GM23248 (cell line): ENCODE measurements around the gene VPS37B. TPM values are rescaled to one million over a fixed set of nuclear protein-coding genes. Genes with fewer than 3 reads are reported as not detected.

Source experiments
- DNase-seq: peaks from one replicate; pipeline ENCODE4 v3.0.0-alpha.2; 2015
- H2AFZ ChIP-seq: fragments of 200-600 bp; sonication (generic); 2 replicates; pipeline ENCODE4 v1.6.1; 2016; ENCODE audit warnings: antibody characterized with exemption
- H3F3A ChIP-seq: fragments of 200-600 bp; sonication (generic); 2 replicates; pipeline ENCODE4 v1.6.1; 2016; ENCODE audit warnings: mild to moderate bottlenecking, antibody characterized with exemption, mixed run types; ENCODE audit not compliant: insufficient read depth
- H3K27ac ChIP-seq: fragments of 200-600 bp; sonication (generic); 2 replicates; pipeline ENCODE4 v1.5.1; 2016; ENCODE audit warnings: mild to moderate bottlenecking
- H3K27me3 ChIP-seq: fragments of 200-600 bp; sonication (generic); replicated peaks from 2 replicates; pipeline ENCODE4 v1.6.1; 2016; ENCODE audit warnings: mild to moderate bottlenecking; ENCODE audit not compliant: insufficient read depth
- H3K36me3 ChIP-seq: fragments of 200-600 bp; sonication (generic); 2 replicates; pipeline ENCODE4 v1.6.1; 2016; ENCODE audit warnings: low read depth, mild to moderate bottlenecking
- H3K4me1 ChIP-seq: fragments of 200-600 bp; sonication (generic); 2 replicates; pipeline ENCODE4 v1.6.1; 2016; ENCODE audit warnings: mild to moderate bottlenecking; ENCODE audit not compliant: insufficient read depth
- H3K4me2 ChIP-seq: fragments of 200-600 bp; sonication (generic); one replicate; pipeline ENCODE4 v1.6.1; 2016; ENCODE audit warnings: mild to moderate bottlenecking; ENCODE audit not compliant: unreplicated experiment
- H3K4me3 ChIP-seq: fragments of 200-600 bp; sonication (generic); 2 replicates; pipeline ENCODE4 v1.5.1; 2016; ENCODE audit warnings: mild to moderate bottlenecking
- H3K79me2 ChIP-seq: fragments of 200-600 bp; sonication (generic); 2 replicates; pipeline ENCODE4 v1.6.1; 2016; ENCODE audit warnings: mild to moderate bottlenecking; ENCODE audit not compliant: insufficient read depth
- H3K9ac ChIP-seq: fragments of 200-600 bp; sonication (generic); 2 replicates; pipeline ENCODE4 v1.6.1; 2016; ENCODE audit warnings: mild to moderate bottlenecking
- H3K9me2 ChIP-seq: fragments of 200-600 bp; sonication (generic); 2 replicates; pipeline ENCODE4 v1.6.1; 2016; ENCODE audit warnings: mixed run types, mild to moderate bottlenecking, moderate library complexity; ENCODE audit not compliant: insufficient read depth
- H3K9me3 ChIP-seq: fragments of 200-600 bp; sonication (generic); one replicate; pipeline ENCODE4 v1.6.1; 2017; ENCODE audit warnings: low read depth
- H4K20me1 ChIP-seq: fragments of 200-600 bp; sonication (generic); 2 replicates; pipeline ENCODE4 v1.6.0; 2016; ENCODE audit not compliant: insufficient read depth
- EZH2 ChIP-seq: fragments of 200-600 bp; sonication (generic); IDR thresholded peaks from 2 replicates; pipeline ENCODE4 v1.6.1; 2018; ENCODE audit warnings: antibody characterized with exemption, mild to moderate bottlenecking; ENCODE audit not compliant: insufficient read depth, poor library complexity, severe bottlenecking
- EZH2phosphoT487 ChIP-seq: fragments of 200-600 bp; sonication (generic); IDR thresholded peaks from 2 replicates; pipeline ENCODE4 v1.6.1; 2018; ENCODE audit warnings: antibody characterized with exemption, moderate library complexity, mild to moderate bottlenecking, low read depth; ENCODE audit not compliant: insufficient read depth
- WGBS, 2 experiments: methylation state at CpG; one replicate each; pipeline ENCODE4 v1.1.6; 2015 to 2017; ENCODE audit warnings: low lambda C conversion rate in 2 of 2, low coverage in 1 of 2; ENCODE audit errors: missing lambda C conversion rate in 2 of 2; 5-methylcytosine and 5-hydroxymethylcytosine counted together
- in situ Hi-C: fragments of 300-500 bp; cut with MboI; formaldehyde crosslinking; loops from 2 replicates; pipeline ENCODE4 v1.15.0; 2020
- polyA plus RNA-seq: library from polyadenylated mRNA; unstranded; fragments of >200 nt; fragmentation: Nextera tagmentation; extraction: Ambion mirVana; gene quantifications from 2 replicates; pipeline ENCODE4 v1.2.1, GENCODE V29; 2016
- total RNA-seq: library from RNA; depleted of rRNA; stranded (reverse); fragments of >200 nt; shearing (Covaris generic); gene quantifications from 2 replicates; pipeline ENCODE4 v1.2.3, GENCODE V29; 2014

Gene VPS37B
- total and polyA plus RNA-seq, 2 experiments from 2014 or later = 19.1 to 31.3 TPM

DNA sequence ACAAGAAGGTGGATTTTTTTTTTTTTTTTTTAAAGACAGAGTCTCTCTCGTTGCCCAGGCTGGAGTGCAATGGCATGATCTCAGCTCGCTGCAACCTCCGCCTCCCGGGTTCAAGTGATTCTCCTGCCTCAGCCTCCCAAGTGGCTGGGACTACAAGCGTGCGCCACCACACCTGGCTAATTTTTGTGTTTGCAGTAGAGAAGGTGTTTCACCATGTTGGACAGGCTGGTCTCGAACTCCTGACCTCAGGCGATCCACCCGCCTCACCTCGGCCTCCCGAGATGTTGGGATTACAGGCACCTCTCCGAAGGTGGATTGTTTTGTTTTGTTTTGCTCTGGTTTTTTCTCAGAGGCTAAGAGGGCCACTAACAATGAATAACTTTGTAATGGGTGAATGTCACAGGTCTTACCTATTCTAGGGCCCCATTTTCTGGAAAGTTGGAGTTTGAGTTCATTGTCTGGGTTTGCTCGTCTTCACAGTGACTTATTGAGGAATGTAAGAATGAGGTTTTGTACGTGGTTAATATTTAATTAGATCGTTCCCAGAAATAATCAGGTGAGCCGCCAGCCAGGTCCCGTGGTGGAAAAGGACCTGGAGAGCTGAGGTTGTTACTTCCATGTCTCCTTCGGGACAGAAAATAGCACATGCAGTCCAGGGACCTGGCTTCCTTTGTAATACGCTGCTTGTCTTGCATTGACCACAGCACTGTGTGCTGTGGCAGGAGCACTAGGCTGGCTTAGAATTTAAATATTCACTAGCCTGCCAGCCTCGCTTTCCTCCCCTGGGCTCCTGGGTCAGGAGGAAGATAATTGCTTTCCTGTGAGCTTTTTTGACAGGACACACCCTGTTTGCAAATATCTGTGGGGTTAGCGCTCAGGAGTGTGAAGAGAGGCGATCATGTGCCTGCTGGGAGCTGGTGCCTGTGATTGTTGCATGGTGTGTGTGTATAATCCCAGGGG is 58.3 kb downstream of the VPS37B start:
- H4K20me1 ChIP-seq = no peaks in the 10 kb centered on the region
- no peak overlapping the region for H3K4me3 ChIP-seq
- no peak overlapping the region for H3K9ac ChIP-seq
- no peak overlapping the region for H3K4me2 ChIP-seq
- DNase-seq = no peak
- in situ Hi-C loops = no loop called here
- peaks cover 7% of the 10 kb centered on the region; the same call in 1 of the 2 replicates for H3F3A ChIP-seq
- H3K9me3 ChIP-seq = no peaks in the 10 kb centered on the region
- TF ChIP-seq EZH2phosphoT487 (no peak), EZH2 (no peak)
- no peaks in the 10 kb centered on the region for H3K9me2 ChIP-seq
- no peak overlapping the region for H2AFZ ChIP-seq
- H3K4me1 ChIP-seq = peaks cover 33% of the 10 kb centered on the region
- peaks cover 17% of the 10 kb centered on the region for H3K79me2 ChIP-seq
- no peaks in the 10 kb centered on the region for H3K27me3 ChIP-seq
- no peaks in the 10 kb centered on the region for H3K36me3 ChIP-seq
- WGBS, 2 experiments = 95 to 98% methylated on average over 22 of the region's 22 CpGs
- H3K27ac ChIP-seq = no peak overlapping the region

DNA sequence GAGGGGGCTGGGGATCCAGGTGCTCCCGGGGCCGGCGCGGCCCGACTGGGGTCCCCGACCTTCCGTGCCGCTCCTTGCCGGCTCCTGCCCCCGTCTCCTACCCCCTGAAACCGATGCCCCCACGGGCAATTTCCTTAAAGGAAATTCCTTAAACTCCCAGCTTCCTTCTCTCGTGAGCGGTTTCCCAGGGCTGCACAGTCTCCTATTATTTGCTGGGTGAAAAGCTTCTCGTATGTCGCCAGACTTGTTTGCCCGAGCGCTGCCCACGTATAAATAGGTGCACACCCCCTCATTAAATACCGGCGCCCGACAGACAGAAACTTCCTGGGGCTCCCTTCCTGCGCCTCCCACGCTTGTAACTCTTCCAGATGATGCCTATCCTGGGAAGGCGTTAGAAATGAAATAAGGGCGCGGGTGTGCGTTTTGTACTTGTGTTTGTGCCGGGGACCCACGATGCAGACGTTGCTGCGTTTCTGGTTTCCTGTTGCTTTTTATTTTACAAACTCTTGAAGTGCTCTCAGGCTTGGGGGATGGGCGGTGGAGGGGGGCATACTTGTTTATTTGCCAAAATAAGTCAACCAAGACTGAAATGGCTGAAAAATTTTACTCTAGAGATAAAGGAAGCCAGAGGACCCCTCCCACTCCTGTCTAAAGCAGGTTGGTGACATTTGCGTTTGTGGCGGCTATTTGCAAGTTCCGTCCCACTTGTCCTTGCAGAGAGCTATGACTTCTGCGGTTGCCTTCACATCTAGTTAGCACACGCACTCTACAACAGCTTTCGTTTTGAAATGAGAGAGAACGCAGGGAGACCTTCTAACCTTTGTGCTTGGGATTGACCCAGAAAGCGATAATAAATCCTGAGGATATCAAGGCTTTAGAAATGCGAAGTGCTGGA is 59.6 kb downstream of the VPS37B start:
- Histone ChIP-seq H3K79me2 (peaks cover 17% of the 10 kb centered on the region), H2AFZ (peak overlapping the region; percentile 84), H3K27me3 (no peaks in the 10 kb centered on the region), H3K9me3 (no peaks in the 10 kb centered on the region), H3K9me2 (no peaks in the 10 kb centered on the region), H4K20me1 (no peaks in the 10 kb centered on the region), H3K4me3 (peak overlapping the region; percentile 81), H3F3A (peaks cover 7% of the 10 kb centered on the region; the same call in 1 of the 2 replicates), H3K36me3 (no peaks in the 10 kb centered on the region), H3K4me2 (peak overlapping the region; percentile 94), H3K27ac (0 out of 2 replicates have a peak overlapping the region, but pooled peaks have one; percentile 5), H3K4me1 (peaks cover 26% of the 10 kb centered on the region), H3K9ac (peak overlapping the region; percentile 74)
- TF ChIP-seq EZH2phosphoT487 (no peak), EZH2 (no peak)
- DNase-seq = peak; percentile 78
- in situ Hi-C loops = no loop called here
- 2 to 3% methylated on average over 32 to 42 of the region's 42 CpGs for WGBS, 2 experiments

DNA sequence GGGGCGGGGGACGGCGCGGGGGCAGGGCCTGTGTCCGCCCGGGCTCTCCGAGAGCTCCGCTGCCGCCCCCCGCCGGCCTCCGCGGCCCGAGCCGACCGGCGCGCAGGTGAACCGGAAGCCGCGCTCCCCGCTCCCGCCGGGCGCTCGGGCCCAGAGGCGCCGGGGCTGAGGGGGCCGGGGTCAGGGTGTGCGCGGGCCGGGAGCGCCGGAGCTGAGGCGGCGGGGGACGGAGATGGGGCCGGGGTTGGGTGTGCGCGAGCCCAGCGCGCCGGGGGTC is 60.2 kb downstream of the VPS37B start:
- H3F3A ChIP-seq = peaks cover 11% of the 10 kb centered on the region; the same call in 1 of the 2 replicates
- no peaks in the 10 kb centered on the region for H3K9me2 ChIP-seq
- H3K4me1 ChIP-seq = peaks cover 24% of the 10 kb centered on the region
- no peaks in the 10 kb centered on the region for H3K27me3 ChIP-seq
- peak overlapping the region; percentile 74 for H3K9ac ChIP-seq
- H3K79me2 ChIP-seq = peaks cover 17% of the 10 kb centered on the region
- DNase-seq = no peak
- H3K9me3 ChIP-seq = no peaks in the 10 kb centered on the region
- in situ Hi-C loops = no loop called here
- H3K27ac ChIP-seq = no peak overlapping the region
- peak overlapping the region; percentile 84 for H2AFZ ChIP-seq
- no peaks in the 10 kb centered on the region for H3K36me3 ChIP-seq
- WGBS, 2 experiments = 20% methylated on average over 3 of the region's 43 CpGs; no CpG with 5 or more reads in 1 of the 2 experiments
- no peaks in the 10 kb centered on the region for H4K20me1 ChIP-seq
- TF ChIP-seq EZH2 (no peak), EZH2phosphoT487 (no peak)
- H3K4me3 ChIP-seq = peak overlapping the region; percentile 81
- H3K4me2 ChIP-seq = peak overlapping the region; percentile 94
